Astrocyte (in vitro differentiated cells and primary cell): ENCODE results near the gene USP40.

Experiments
- EZH2 ChIP-seq: IDR thresholded peaks from 2 replicates; pipeline ENCODE4 v1.6.1; 2012; ENCODE audit warnings: mild to moderate bottlenecking, low read length, inconsistent platforms; ENCODE audit not compliant: insufficient read depth
- TF ChIP-seq, protein P1 (sequence below): IDR thresholded peaks from 2 replicates; pipeline ENCODE4 v1.5.1; 2011; ENCODE audit warnings: low read depth, mild to moderate bottlenecking, inconsistent platforms, low read length, moderate library complexity; ENCODE audit not compliant: insufficient read depth

DNA sequence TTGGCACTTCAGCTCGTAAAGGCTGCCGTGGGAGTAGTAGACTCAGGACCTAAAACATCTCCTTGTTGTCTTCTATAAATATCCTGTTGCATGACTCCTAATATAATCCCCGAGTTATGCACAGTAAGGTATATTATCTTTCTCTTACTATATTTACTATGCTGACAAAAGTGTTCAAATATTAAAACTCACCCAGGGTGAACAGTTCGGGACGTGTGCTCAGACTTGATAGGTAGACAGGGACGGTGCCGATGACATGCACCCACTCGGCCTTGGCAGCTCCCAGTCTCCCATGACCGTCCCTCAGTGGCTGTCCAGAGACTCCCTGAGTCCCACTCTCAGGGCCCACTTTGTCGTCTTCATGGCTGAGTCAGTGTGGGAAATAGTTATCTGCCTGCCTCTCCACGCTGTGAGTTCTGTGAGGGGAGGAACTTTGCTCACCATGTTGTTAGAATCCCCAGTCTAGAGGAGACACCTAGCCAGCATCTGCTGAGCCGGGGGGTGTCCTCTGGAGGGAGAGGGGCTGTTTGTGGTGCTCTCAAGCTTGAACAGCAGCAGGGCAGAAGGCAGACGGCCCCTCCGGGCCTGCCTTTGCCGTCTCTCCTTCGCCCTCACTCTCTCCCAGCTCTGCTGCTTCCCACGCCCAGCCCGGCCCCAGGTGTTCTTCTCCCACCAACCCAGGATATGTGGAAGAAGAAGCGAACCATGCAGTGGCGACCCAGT, 137.2 kb downstream of the USP40 start:
- TF ChIP-seq, protein P1, sequence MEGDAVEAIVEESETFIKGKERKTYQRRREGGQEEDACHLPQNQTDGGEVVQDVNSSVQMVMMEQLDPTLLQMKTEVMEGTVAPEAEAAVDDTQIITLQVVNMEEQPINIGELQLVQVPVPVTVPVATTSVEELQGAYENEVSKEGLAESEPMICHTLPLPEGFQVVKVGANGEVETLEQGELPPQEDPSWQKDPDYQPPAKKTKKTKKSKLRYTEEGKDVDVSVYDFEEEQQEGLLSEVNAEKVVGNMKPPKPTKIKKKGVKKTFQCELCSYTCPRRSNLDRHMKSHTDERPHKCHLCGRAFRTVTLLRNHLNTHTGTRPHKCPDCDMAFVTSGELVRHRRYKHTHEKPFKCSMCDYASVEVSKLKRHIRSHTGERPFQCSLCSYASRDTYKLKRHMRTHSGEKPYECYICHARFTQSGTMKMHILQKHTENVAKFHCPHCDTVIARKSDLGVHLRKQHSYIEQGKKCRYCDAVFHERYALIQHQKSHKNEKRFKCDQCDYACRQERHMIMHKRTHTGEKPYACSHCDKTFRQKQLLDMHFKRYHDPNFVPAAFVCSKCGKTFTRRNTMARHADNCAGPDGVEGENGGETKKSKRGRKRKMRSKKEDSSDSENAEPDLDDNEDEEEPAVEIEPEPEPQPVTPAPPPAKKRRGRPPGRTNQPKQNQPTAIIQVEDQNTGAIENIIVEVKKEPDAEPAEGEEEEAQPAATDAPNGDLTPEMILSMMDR: no peak
- no peak for TF ChIP-seq EZH2
